HEK293T (cell line): ENCODE data around the gene RHBDL1.

ENCODE experiments used
- BHLHE40 ChIP-seq: fragments of 450-650 bp; IDR thresholded peaks from 2 replicates; pipeline ENCODE4 v1.6.1; 2016; ENCODE audit warnings: mild to moderate bottlenecking, moderate library complexity, borderline replicate concordance
- FOXM1 ChIP-seq: fragments of 450-650 bp; IDR thresholded peaks from 2 replicates; pipeline ENCODE4 v1.6.1; 2017; ENCODE audit warnings: mild to moderate bottlenecking, borderline replicate concordance
- LEF1 ChIP-seq: fragments of 450-650 bp; IDR thresholded peaks from 2 replicates; pipeline ENCODE4 v1.6.1; 2017; ENCODE audit warnings: mild to moderate bottlenecking, borderline replicate concordance
- SP1 ChIP-seq: fragments of 450-650 bp; IDR thresholded peaks from 2 replicates; pipeline ENCODE4 v1.6.1; 2017
- TARDBP ChIP-seq: fragments of 450-650 bp; IDR thresholded peaks from 2 replicates; pipeline ENCODE4 v1.6.1; 2016

- TF ChIP-seq LEF1: no peak
- TF ChIP-seq BHLHE40: no peak
- no peak for TF ChIP-seq SP1
- no peak for TF ChIP-seq TARDBP
- no peak for TF ChIP-seq FOXM1
Observed at GRCh38 chr16:704047-704446, 28.6 kb downstream of the RHBDL1 start.
